Measurements from ENCODE around the gene PLEKHA8.

DNA sequence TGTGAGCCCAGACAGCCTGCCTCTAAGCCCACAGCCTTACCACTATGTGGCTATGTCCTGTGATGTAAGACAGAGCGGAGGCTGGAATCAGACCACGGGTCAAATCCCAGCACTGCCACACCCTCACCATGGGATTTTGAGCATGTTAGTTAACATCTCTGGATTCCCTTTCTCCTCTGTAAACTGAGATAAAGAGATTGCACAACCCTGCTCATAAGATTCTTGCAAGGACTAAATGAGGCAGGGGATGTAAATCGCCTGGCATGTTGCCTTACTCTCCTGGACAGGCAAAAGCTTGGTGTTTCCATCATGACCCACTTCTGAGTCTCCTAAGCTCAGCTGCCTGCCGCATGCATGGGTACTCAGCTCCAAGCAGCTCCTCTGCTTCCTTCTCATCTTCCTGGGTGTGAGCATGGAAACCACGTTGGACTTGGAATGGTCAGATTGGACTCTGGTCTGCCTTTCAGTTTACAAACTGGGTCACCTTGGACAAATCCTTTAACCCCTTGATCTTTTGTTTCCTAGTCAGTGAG is 65.3 kb downstream of the PLEKHA8 start:
- TF ChIP-seq CTCF (conservative IDR thresholded peaks at IDR 0.05), result no peak
- no peak for TF ChIP-seq EZH2 (IDR thresholded peaks at IDR 0.05; ENCODE audit: low read depth)

Data from PC-9 (cell line).